ENCODE measurements around the gene SGCE.

Gene SGCE

GRCh38 chr7:94643771-94644545, 12.0 kb downstream of the SGCE start:
- H3K4me2 ChIP-seq (ENCODE audit: low read depth, low read length) = no peak overlapping the region
- TF ChIP-seq CTCF (IDR thresholded peaks at IDR 0.05; ENCODE audit: low read length) (no peak), EZH2 (optimal IDR thresholded peaks at IDR 0.05; ENCODE audit: low read depth, low read length) (no peak), EZH2phosphoT487 (IDR thresholded peaks at IDR 0.05; ENCODE audit: low read length) (no peak)
- H3K4me3 ChIP-seq (ENCODE audit: low read length) = no peak overlapping the region
- DNase-seq = no peak
- peaks cover 42% of the 10 kb centered on the region for H3K79me2 ChIP-seq (ENCODE audit: low read length)
- no peaks in the 10 kb centered on the region for H3K4me1 ChIP-seq (ENCODE audit: low read length)
- no peaks in the 10 kb centered on the region for H3F3A ChIP-seq (ENCODE audit: insufficient read depth, low read length)
- H2AFZ ChIP-seq (ENCODE audit: low read length) = no peak overlapping the region
- no peak overlapping the region for H3K9ac ChIP-seq (ENCODE audit: low read length)
- no peak overlapping the region for H3K27ac ChIP-seq (ENCODE audit: low read length)
- H3K27me3 ChIP-seq (replicated peaks; ENCODE audit: insufficient read depth, low read length) = no peaks in the 10 kb centered on the region
- no peaks in the 10 kb centered on the region for H3K9me2 ChIP-seq (replicated peaks; ENCODE audit: insufficient read depth, low read length)
- H3K36me3 ChIP-seq (replicated peaks; ENCODE audit: insufficient read depth, low read length) = no peaks in the 10 kb centered on the region
- no peaks in the 10 kb centered on the region for H3K9me3 ChIP-seq (replicated peaks; ENCODE audit: insufficient read depth, low read length)
- H4K20me1 ChIP-seq (ENCODE audit: insufficient read depth, low read length) = no peaks in the 10 kb centered on the region

GRCh38 chr7:94642838-94643653, 12.9 kb downstream of the SGCE start:
- no peak overlapping the region for H3K4me2 ChIP-seq (ENCODE audit: low read depth, low read length)
- no peaks in the 10 kb centered on the region for H3F3A ChIP-seq (ENCODE audit: insufficient read depth, low read length)
- H3K4me1 ChIP-seq (ENCODE audit: low read length) = no peaks in the 10 kb centered on the region
- H3K27ac ChIP-seq (ENCODE audit: low read length) = no peak overlapping the region
- no peaks in the 10 kb centered on the region for H4K20me1 ChIP-seq (ENCODE audit: insufficient read depth, low read length)
- H2AFZ ChIP-seq (ENCODE audit: low read length) = no peak overlapping the region
- H3K9me3 ChIP-seq (replicated peaks; ENCODE audit: insufficient read depth, low read length) = no peaks in the 10 kb centered on the region
- no peak overlapping the region for H3K9ac ChIP-seq (ENCODE audit: low read length)
- peaks cover 36% of the 10 kb centered on the region for H3K79me2 ChIP-seq (ENCODE audit: low read length)
- no peaks in the 10 kb centered on the region for H3K9me2 ChIP-seq (replicated peaks; ENCODE audit: insufficient read depth, low read length)
- TF ChIP-seq EZH2phosphoT487 (IDR thresholded peaks at IDR 0.05; ENCODE audit: low read length) = no peak
- TF ChIP-seq EZH2 (optimal IDR thresholded peaks at IDR 0.05; ENCODE audit: low read depth, low read length) = no peak
- no peak for TF ChIP-seq CTCF (IDR thresholded peaks at IDR 0.05; ENCODE audit: low read length)
- DNase-seq = no peak
- H3K36me3 ChIP-seq (replicated peaks; ENCODE audit: insufficient read depth, low read length) = no peaks in the 10 kb centered on the region
- no peak overlapping the region for H3K4me3 ChIP-seq (ENCODE audit: low read length)
- H3K27me3 ChIP-seq (replicated peaks; ENCODE audit: insufficient read depth, low read length) = no peaks in the 10 kb centered on the region

GRCh38 chr7:94639384-94639783, 16.5 kb downstream of the SGCE start:
- Histone ChIP-seq H3K9ac (ENCODE audit: low read length) (no peak overlapping the region), H3K9me2 (replicated peaks; ENCODE audit: insufficient read depth, low read length) (no peaks in the 10 kb centered on the region), H3K4me1 (ENCODE audit: low read length) (no peaks in the 10 kb centered on the region), H3K27ac (ENCODE audit: low read length) (no peak overlapping the region), H3K27me3 (replicated peaks; ENCODE audit: insufficient read depth, low read length) (no peaks in the 10 kb centered on the region), H3K79me2 (ENCODE audit: low read length) (peaks cover 11% of the 10 kb centered on the region), H4K20me1 (ENCODE audit: insufficient read depth, low read length) (no peaks in the 10 kb centered on the region), H3K9me3 (replicated peaks; ENCODE audit: insufficient read depth, low read length) (no peaks in the 10 kb centered on the region), H2AFZ (ENCODE audit: low read length) (no peak overlapping the region), H3F3A (ENCODE audit: insufficient read depth, low read length) (no peaks in the 10 kb centered on the region), H3K36me3 (replicated peaks; ENCODE audit: insufficient read depth, low read length) (no peaks in the 10 kb centered on the region), H3K4me2 (ENCODE audit: low read depth, low read length) (no peak overlapping the region), H3K4me3 (ENCODE audit: low read length) (no peak overlapping the region)
- no peak for TF ChIP-seq EZH2 (optimal IDR thresholded peaks at IDR 0.05; ENCODE audit: low read depth, low read length)
- no peak for DNase-seq
